Ovary (tissue), 9 donors: Measurements from ENCODE around the gene POMT1. TPM values are rescaled to one million over a fixed set of nuclear protein-coding genes. Genes with fewer than 3 reads are reported as not detected.
A peak's percentile ranks its signal among the peaks of the same experiment; 100 is the strongest.

ENCODE experiments used
- DNase-seq, 5 donors: peaks; one replicate each; pipeline ENCODE4 v3.0.0-alpha.2; 2019 to 2020
- H3K27ac ChIP-seq, 2 donors: fragments of 200-600 bp; one replicate each; pipeline versions ENCODE4 v1.5.1 to v1.8.0; 2019 to 2022
- H3K27me3 ChIP-seq: fragments of 200-600 bp; one replicate; pipeline ENCODE4 v1.8.0; 2022
- H3K36me3 ChIP-seq: fragments of 200-600 bp; sonication (generic); one replicate; pipeline ENCODE4 v1.5.1; 2019
- H3K4me1 ChIP-seq: one replicate; pipeline ENCODE4 v1.8.1; 2013; ENCODE audit warnings: mild to moderate bottlenecking, moderate library complexity; ENCODE audit not compliant: insufficient read depth
- H3K4me3 ChIP-seq: fragments of 200-600 bp; sonication (generic); one replicate; pipeline ENCODE4 v1.5.1; 2017
- H3K9me3 ChIP-seq, 2 donors: fragments of 200-600 bp in 1 of 2; sonication (generic) in 1 of 2; one replicate each; pipeline versions ENCODE4 v1.5.1 to v1.8.1; 2013 to 2019; ENCODE audit warnings: mild to moderate bottlenecking in 1 of 2, moderate library complexity in 1 of 2
- CTCF ChIP-seq, 3 donors: fragments of 450-650 bp in 2 of 3; fragments of 200-600 bp in 1 of 3; IDR thresholded peaks; one replicate each; pipeline versions ENCODE4 v1.5.1 to v1.8.0; 2016 to 2022; ENCODE audit warnings: antibody characterized with exemption in 3 of 3, mild to moderate bottlenecking in 1 of 3
- EP300 ChIP-seq: sonication (generic); formaldehyde crosslinking; IDR thresholded peaks from one replicate; pipeline ENCODE4 v1.6.1; 2017; ENCODE audit warnings: antibody characterized with exemption
- POLR2A ChIP-seq: fragments of 450-650 bp; IDR thresholded peaks from one replicate; pipeline ENCODE4 v1.6.1; 2017; ENCODE audit warnings: antibody characterized with exemption, mild to moderate bottlenecking, moderate library complexity
- WGBS, 3 donors: extraction: QIAGEN DNeasy Blood & Tissue Kit in 1 of 3; methylation state at CpG; one replicate each; pipeline versions ENCODE4 v1.1.5 to v1.1.7; 2013 to 2017; 5-methylcytosine and 5-hydroxymethylcytosine counted together
- intact Hi-C, 4 donors: fragments of 100-400 bp; cut with DNase I; formaldehyde crosslinking; loops; one replicate each; pipeline versions ENCODE4 v1.11.0 to v1.15.1; 2022 to 2023
- polyA plus RNA-seq, 2 donors: library from polyadenylated mRNA; stranded (reverse); fragments of 200-250 nt in 1 of 2; fragments of 350-450 nt in 1 of 2; fragmentation: Illumina TruSeq in 1 of 2; extraction: RNeasy Lipid Tissue Mini Kit (QIAGEN cat#74804) in 1 of 2; gene quantifications; one replicate each; pipeline ENCODE4 v1.2.3, GENCODE V29; 2013 to 2014
- total RNA-seq, 7 donors: library from RNA; depleted of rRNA in 2 of 7; stranded (reverse); fragments of >200 nt in 2 of 7; fragmentation: NEBNext Ultra II Directional in 3 of 7; extraction: Animal tissue kit (Norgen Biotek cat#: 25700) in 3 of 7; gene quantifications; one replicate each; pipeline versions ENCODE4 v1.1.0 to v1.2.4, GENCODE V29; 2016 to 2023
- donor health status: DM: no; HTN: no; CAD: no; lungs with moderate emphysema.
- donor health status: DM: no; HTN: no; CAD: no.
- donor health status: Bipolar disorder and iron deficiency.
- donor health status: DM: yes; HTN: yes; CAD: no.
- donor health status: DM: no; HTN: no; CAD: no.
- donor health status: DM: yes; HTN: yes; CAD: no.

The POMT1 gene
- total and polyA plus RNA-seq, 9 donors: 14.6 to 30.8 (median 25.1) TPM

- TF ChIP-seq EP300: no peak
- TF ChIP-seq POLR2A: no peak
- TF ChIP-seq CTCF (IDR thresholded peaks at IDR 0.05): no peak
- Histone ChIP-seq H3K4me1 (peaks cover 10% of the 10 kb centered on the region), H3K36me3 (no peaks in the 10 kb centered on the region), H3K4me3 (no peak overlapping the region), H3K9me3 (no peaks in the 10 kb centered on the region), H3K27me3 (no peaks in the 10 kb centered on the region), H3K27ac (no peak overlapping the region)
- intact Hi-C loops: no loop called here
- DNase-seq: no peak
- WGBS, 3 donors: 55 to 64% (median 56%) methylated on average over 5 of the region's 5 CpGs
These were observed 1.7 kb upstream of the POMT1 start for GRCh38 chr9:131500939-131501541.

- Histone ChIP-seq H3K4me3 (peak overlapping the region; percentile 74), H3K27ac (no peak overlapping the region), H3K27me3 (no peaks in the 10 kb centered on the region), H3K9me3 (no peaks in the 10 kb centered on the region), H3K36me3 (no peaks in the 10 kb centered on the region), H3K4me1 (peaks cover 10% of the 10 kb centered on the region)
- TF ChIP-seq POLR2A (no peak), EP300 (no peak), CTCF (IDR thresholded peaks at IDR 0.05) (no peak)
- intact Hi-C loops: no loop called here
- DNase-seq: no peak
- WGBS, 3 donors: 14 to 18% (median 16%) methylated on average over 31 to 32 of the region's 32 CpGs
These were observed 1.1 kb downstream of the POMT1 start for GRCh38 chr9:131503626-131504465.

- 86 to 88% (median 87%) methylated on average over 8 of the region's 8 CpGs for WGBS, 3 donors
- no peak for TF ChIP-seq POLR2A
- no peak for TF ChIP-seq EP300
- no peak for TF ChIP-seq CTCF (IDR thresholded peaks at IDR 0.05)
- Histone ChIP-seq H3K27me3 (no peaks in the 10 kb centered on the region), H3K4me1 (peaks cover 10% of the 10 kb centered on the region), H3K4me3 (no peak overlapping the region), H3K36me3 (no peaks in the 10 kb centered on the region), H3K27ac (no peak overlapping the region), H3K9me3 (no peaks in the 10 kb centered on the region)
- intact Hi-C loops: no loop called here
- DNase-seq: no peak
These were observed 2.3 kb downstream of the POMT1 start for GRCh38 chr9:131505012-131505411.

- Histone ChIP-seq H3K36me3 (no peaks in the 10 kb centered on the region), H3K4me1 (no peaks in the 10 kb centered on the region)
- intact Hi-C loops: loop anchor here in 1 of 4 donors (5.0 kb wide), 1 partner anchor 344 kb away; no protein-coding TSS in a partner anchor
These were observed 8.7 kb downstream of the POMT1 start for GRCh38 chr9:131511416-131511815.

More at GRCh38 chr9:131511416-131511815, 8.7 kb downstream of the POMT1 start:
- H3K27me3 ChIP-seq: no peaks in the 10 kb centered on the region
- TF ChIP-seq CTCF (IDR thresholded peaks at IDR 0.05) (no peak), POLR2A (no peak), EP300 (no peak)
- no peak for DNase-seq
- no peak overlapping the region for H3K27ac ChIP-seq
- no peak overlapping the region for H3K4me3 ChIP-seq
- 76 to 84% (median 78%) methylated on average over 7 of the region's 7 CpGs for WGBS, 3 donors
- H3K9me3 ChIP-seq: no peaks in the 10 kb centered on the region
